ENCODE data around the gene CCDC43. TPM values are rescaled to one million over a fixed set of nuclear protein-coding genes. Genes with fewer than 3 reads are reported as not detected.
A peak's percentile ranks its signal among the peaks of the same experiment; 100 is the strongest.

The CCDC43 gene, protein sequence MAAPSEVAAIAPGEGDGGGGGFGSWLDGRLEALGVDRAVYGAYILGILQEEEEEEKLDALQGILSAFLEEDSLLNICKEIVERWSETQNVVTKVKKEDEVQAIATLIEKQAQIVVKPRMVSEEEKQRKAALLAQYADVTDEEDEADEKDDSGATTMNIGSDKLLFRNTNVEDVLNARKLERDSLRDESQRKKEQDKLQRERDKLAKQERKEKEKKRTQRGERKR
- total RNA-seq: 10 to 100 TPM; 23.6 to 25.3 TPM
- 11.8 TPM for polyA plus RNA-seq (2013, experiment 1 of 2)
- polyA plus RNA-seq (2013, experiment 2 of 2): 15.2 TPM
- total RNA-seq: 20.0 to 65.6 (median 35.4) reads per million in 172 experiments

DNA sequence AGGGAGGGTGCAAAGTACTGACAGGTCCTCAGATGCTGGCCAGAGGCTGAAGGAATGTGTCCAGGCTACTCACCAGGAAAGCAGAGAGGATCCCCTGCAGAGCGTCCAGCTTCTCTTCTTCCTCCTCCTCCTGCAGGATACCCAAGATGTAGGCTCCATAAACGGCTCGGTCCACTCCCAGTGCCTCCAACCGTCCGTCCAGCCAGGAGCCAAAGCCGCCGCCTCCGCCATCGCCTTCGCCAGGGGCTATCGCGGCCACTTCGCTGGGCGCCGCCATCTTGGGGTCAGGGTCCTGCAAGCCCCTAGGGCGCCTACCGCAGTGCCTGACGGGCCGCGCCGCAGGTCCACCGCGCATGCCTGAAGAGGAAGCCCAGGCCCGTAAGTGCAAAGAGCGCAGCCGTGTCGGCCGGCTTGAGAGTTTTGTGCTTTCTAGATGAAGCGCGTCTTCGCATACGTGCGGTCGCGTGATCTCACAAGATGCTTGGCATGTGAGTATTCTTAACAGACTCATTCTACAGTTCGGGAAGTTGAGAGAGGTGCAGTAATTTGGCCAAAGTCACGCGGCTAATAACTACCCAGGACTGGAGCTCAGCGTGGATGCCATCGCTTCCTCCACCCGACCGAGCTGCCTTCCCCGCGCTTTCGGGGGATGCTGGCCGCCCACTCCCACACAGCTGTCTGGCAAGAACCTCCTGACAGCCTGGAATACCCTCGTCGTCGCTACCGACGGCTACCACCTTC lies at the start of gene CCDC43:
TSS of gene CCDC43 (minus strand) at position 300 of the 741 bp plus-strand sequence. CDS start at position 277, 23 bp downstream.
- H3K27ac ChIP-seq (ENCODE audit: low read depth in 1 of 2, low read length in 2 of 2): peak within 1 kb of the TSS; percentile 88 to 89
- peak within 1 kb of the TSS; percentile 98 for H3K4me3 Mint-ChIP-seq
- H3K9me3 Mint-ChIP-seq: no peaks in the 10 kb centered on the region
- peak within 1 kb of the TSS; percentile 96 for H3K27ac Mint-ChIP-seq
- H3K36me3 ChIP-seq (ENCODE audit: insufficient read depth, low read length): peaks cover 13% of the 10 kb centered on the region
- H3K4me3 ChIP-seq (ENCODE audit: low read length): peak within 1 kb of the TSS; percentile 88
- CTCF ChIA-PET: no interaction called here
- DNase-seq (peak; percentile 88 to 96 (median 90)), ATAC-seq (ENCODE audit: poor library complexity) (peak; percentile 97)
- peaks cover 30% of the 10 kb centered on the region for H3K4me1 Mint-ChIP-seq (ENCODE audit: low read depth)
- TF ChIP-seq, protein P1, sequence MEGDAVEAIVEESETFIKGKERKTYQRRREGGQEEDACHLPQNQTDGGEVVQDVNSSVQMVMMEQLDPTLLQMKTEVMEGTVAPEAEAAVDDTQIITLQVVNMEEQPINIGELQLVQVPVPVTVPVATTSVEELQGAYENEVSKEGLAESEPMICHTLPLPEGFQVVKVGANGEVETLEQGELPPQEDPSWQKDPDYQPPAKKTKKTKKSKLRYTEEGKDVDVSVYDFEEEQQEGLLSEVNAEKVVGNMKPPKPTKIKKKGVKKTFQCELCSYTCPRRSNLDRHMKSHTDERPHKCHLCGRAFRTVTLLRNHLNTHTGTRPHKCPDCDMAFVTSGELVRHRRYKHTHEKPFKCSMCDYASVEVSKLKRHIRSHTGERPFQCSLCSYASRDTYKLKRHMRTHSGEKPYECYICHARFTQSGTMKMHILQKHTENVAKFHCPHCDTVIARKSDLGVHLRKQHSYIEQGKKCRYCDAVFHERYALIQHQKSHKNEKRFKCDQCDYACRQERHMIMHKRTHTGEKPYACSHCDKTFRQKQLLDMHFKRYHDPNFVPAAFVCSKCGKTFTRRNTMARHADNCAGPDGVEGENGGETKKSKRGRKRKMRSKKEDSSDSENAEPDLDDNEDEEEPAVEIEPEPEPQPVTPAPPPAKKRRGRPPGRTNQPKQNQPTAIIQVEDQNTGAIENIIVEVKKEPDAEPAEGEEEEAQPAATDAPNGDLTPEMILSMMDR (IDR thresholded peaks at IDR 0.05): no peak
- peaks cover 39% of the 10 kb centered on the region for H3K36me3 Mint-ChIP-seq (ENCODE audit: low read depth)
- H3K9me3 ChIP-seq (ENCODE audit: control insufficient read depth in 1 of 2, insufficient read depth in 1 of 2, low read length in 2 of 2): no peaks in the 10 kb centered on the region
- peaks cover 27% of the 10 kb centered on the region for H3K4me1 ChIP-seq (ENCODE audit: insufficient read depth, low read length)
- no peaks in the 10 kb centered on the region for H3K27me3 Mint-ChIP-seq
- no peaks in the 10 kb centered on the region for H3K27me3 ChIP-seq (ENCODE audit: control insufficient read depth in 1 of 2, insufficient read depth in 2 of 2, low read length in 2 of 2)
- POLR2A ChIA-PET: interaction anchor here (0.7 to 3.7 kb wide), 5 partner anchors 18 to 1302 kb away, joined by 3 to 33 read pairs (median 3); partner anchors contain the start of genes DBF4B and NMT1
- intact Hi-C loops (cut with DNase I, micrococcal nuclease): loop anchor here (1.0 to 2.0 kb wide), 2 partner anchors 19 to 209 kb away; partner anchors contain the start of genes DBF4B (in 2 of the 2) and EFTUD2 (in 1 of the 2)

DNA sequence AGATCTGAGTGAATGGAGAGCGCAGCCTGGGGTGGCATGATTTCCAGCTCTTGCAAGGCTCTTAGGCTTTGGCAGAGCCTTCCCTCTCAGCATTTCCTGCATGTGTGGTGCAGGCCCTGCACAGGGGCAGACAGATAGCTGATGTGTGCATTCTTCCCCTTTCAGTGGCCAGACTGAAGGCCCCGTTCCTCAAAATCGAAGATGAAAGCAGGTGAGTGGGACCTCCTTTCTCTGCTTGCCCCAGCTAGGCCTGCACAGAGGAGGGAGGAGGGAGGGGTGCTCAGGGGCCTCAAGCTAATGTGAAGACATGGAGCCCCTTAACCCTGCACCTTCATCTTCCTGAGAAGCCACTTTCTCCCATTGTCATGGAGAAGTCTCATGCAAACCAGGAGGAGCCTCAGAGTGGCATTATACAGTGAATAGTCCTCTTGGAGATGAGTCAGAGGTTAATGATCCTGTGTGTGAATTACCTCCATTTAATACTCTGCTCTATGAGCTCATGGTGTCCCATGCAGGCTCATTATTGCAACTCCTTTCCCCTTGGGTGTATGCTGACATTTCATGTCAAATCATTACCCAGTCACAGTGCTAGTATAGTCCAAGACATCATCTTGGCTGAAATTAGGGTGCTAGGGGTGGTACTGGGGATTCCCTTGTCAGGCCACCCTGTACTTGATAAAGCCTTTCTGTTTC lies 48.8 kb upstream of the CCDC43 start:
- no peaks in the 10 kb centered on the region for H3K4me1 Mint-ChIP-seq (ENCODE audit: low read depth)
- H3K36me3 Mint-ChIP-seq (ENCODE audit: low read depth): no peaks in the 10 kb centered on the region
- no peaks in the 10 kb centered on the region for H3K9me3 ChIP-seq (ENCODE audit: control insufficient read depth in 1 of 2, insufficient read depth in 1 of 2, low read length in 2 of 2)
- no peak overlapping the region for H3K27ac Mint-ChIP-seq
- DNase-seq (no peak), ATAC-seq (ENCODE audit: poor library complexity) (no peak)
- no peak overlapping the region for H3K4me3 ChIP-seq (ENCODE audit: low read length)
- intact Hi-C loops (cut with DNase I, micrococcal nuclease): no loop called here
- POLR2A ChIA-PET: no interaction called here
- H3K27me3 ChIP-seq (ENCODE audit: control insufficient read depth in 1 of 2, insufficient read depth in 2 of 2, low read length in 2 of 2): no peaks in the 10 kb centered on the region
- H3K4me3 Mint-ChIP-seq: no peak overlapping the region
- H3K4me1 ChIP-seq (ENCODE audit: insufficient read depth, low read length): no peaks in the 10 kb centered on the region
- no peaks in the 10 kb centered on the region for H3K9me3 Mint-ChIP-seq
- H3K27me3 Mint-ChIP-seq: no peaks in the 10 kb centered on the region
- H3K27ac ChIP-seq (ENCODE audit: low read depth in 1 of 2, low read length in 2 of 2): no peak overlapping the region
- TF ChIP-seq, protein P1 (IDR thresholded peaks at IDR 0.05): no peak
- H3K36me3 ChIP-seq (ENCODE audit: insufficient read depth, low read length): no peaks in the 10 kb centered on the region
- CTCF ChIA-PET: no interaction called here

DNA sequence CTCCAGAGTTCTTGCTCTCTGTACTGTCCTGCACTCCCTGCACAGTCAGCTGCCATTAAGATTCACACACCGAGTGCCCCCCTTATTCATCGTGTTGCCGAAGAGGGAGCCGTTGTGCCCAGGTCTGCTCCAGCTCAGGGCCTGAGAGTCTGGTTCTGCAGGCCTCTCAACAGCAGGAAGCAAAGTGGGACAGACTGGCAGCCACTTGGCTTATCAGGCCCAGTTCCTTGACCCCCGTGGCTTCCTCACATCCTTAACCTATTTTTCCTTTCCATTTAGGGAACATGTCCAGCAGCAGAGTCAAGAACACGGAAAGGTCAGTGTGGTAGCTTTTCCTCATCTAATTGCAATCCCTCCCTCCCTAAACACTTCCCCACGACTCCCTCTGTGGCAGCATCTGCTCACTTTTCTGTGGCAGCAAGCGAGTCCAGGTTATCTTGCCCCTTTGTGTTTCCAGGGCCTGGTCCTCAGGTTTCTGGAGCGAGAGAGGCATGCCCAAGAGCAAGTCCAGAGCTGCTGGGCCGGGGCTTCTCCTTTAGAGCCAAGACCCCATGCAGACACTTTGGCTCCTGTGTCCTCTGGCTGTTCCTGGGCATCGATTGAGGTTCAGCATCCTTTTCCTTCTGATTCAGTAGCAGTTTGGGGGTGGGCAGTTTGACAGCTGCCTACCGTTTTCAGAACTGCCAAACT lies 47.1 kb upstream of the CCDC43 start:
- TF ChIP-seq, protein P1 (IDR thresholded peaks at IDR 0.05): no peak
- H3K9me3 ChIP-seq (ENCODE audit: control insufficient read depth in 1 of 2, insufficient read depth in 1 of 2, low read length in 2 of 2): no peaks in the 10 kb centered on the region
- H3K27me3 ChIP-seq (ENCODE audit: control insufficient read depth in 1 of 2, insufficient read depth in 2 of 2, low read length in 2 of 2): no peaks in the 10 kb centered on the region
- no peak for ATAC-seq (ENCODE audit: poor library complexity)
- H3K4me3 Mint-ChIP-seq: no peak overlapping the region
- POLR2A ChIA-PET: no interaction called here
- intact Hi-C loops (cut with DNase I, micrococcal nuclease): no loop called here
- no peaks in the 10 kb centered on the region for H3K36me3 ChIP-seq (ENCODE audit: insufficient read depth, low read length)
- CTCF ChIA-PET: no interaction called here
- no peak overlapping the region for H3K27ac Mint-ChIP-seq
- no peak overlapping the region for H3K27ac ChIP-seq (ENCODE audit: low read depth in 1 of 2, low read length in 2 of 2)
- DNase-seq: no peak
- no peaks in the 10 kb centered on the region for H3K36me3 Mint-ChIP-seq (ENCODE audit: low read depth)
- no peaks in the 10 kb centered on the region for H3K27me3 Mint-ChIP-seq
- H3K4me3 ChIP-seq (ENCODE audit: low read length): no peak overlapping the region
- no peaks in the 10 kb centered on the region for H3K4me1 Mint-ChIP-seq (ENCODE audit: low read depth)
- H3K9me3 Mint-ChIP-seq: no peaks in the 10 kb centered on the region
- no peaks in the 10 kb centered on the region for H3K4me1 ChIP-seq (ENCODE audit: insufficient read depth, low read length)

Data from CD4-positive, alpha-beta T cell (primary cell).